HepG2 (cell line): ENCODE measurements around the gene PSEN1. TPM values are rescaled to one million over a fixed set of nuclear protein-coding genes. Genes with fewer than 3 reads are reported as not detected.

Source experiments
- ELF4 ChIP-seq: sonication (generic); formaldehyde crosslinking; IDR thresholded peaks from 2 replicates; pipeline ENCODE4 v1.5.0; 2020; ENCODE audit warnings: missing genetic modification reagents, mild to moderate bottlenecking, moderate library complexity, borderline replicate concordance
- ELK4 ChIP-seq: sonication (generic); formaldehyde crosslinking; IDR thresholded peaks from 2 replicates; pipeline ENCODE4 v1.9.0; 2021; ENCODE audit warnings: missing genetic modification reagents, borderline replicate concordance
- NFYB ChIP-seq: sonication (generic); formaldehyde crosslinking; IDR thresholded peaks from 2 replicates; pipeline ENCODE4 v1.4.0; 2020; ENCODE audit warnings: missing genetic modification reagents
- SP140L ChIP-seq: sonication (generic); formaldehyde crosslinking; IDR thresholded peaks from 2 replicates; pipeline ENCODE4 v1.4.0; 2020; ENCODE audit warnings: missing genetic modification reagents, borderline replicate concordance
- SRSF9 ChIP-seq: fragments of 200-400 bp; formaldehyde crosslinking; IDR thresholded peaks from 2 replicates; pipeline ENCODE4 v1.6.1; 2018; ENCODE audit warnings: borderline replicate concordance, mild to moderate bottlenecking, low read depth, low read length; ENCODE audit not compliant: insufficient read depth, poor library complexity, severe bottlenecking
- TOPORS ChIP-seq: sonication (generic); formaldehyde crosslinking; IDR thresholded peaks from 2 replicates; pipeline ENCODE4 v1.8.0; 2023; ENCODE audit warnings: mild to moderate bottlenecking, missing genetic modification reagents
- XBP1 ChIP-seq: sonication (generic); formaldehyde crosslinking; IDR thresholded peaks from 2 replicates; pipeline ENCODE4 v1.5.0; 2020; ENCODE audit warnings: missing genetic modification reagents
- ZNF281 ChIP-seq: sonication (generic); formaldehyde crosslinking; IDR thresholded peaks from 2 replicates; pipeline ENCODE4 v1.4.0; 2020; ENCODE audit warnings: missing genetic modification reagents, borderline replicate concordance
- ZNF383 ChIP-seq: sonication (generic); formaldehyde crosslinking; IDR thresholded peaks from 2 replicates; pipeline ENCODE4 v1.4.0; 2020; ENCODE audit warnings: missing genetic modification reagents, mild to moderate bottlenecking, borderline replicate concordance
- ZNF766 ChIP-seq: sonication (generic); formaldehyde crosslinking; IDR thresholded peaks from 2 replicates; pipeline ENCODE4 v1.5.0; 2020; ENCODE audit warnings: missing genetic modification reagents, borderline replicate concordance
- ZNF768 ChIP-seq: sonication (generic); formaldehyde crosslinking; IDR thresholded peaks from 2 replicates; pipeline ENCODE4 v1.4.0; 2020; ENCODE audit warnings: missing genetic modification reagents
- ZSCAN21 ChIP-seq: sonication (generic); formaldehyde crosslinking; IDR thresholded peaks from 2 replicates; pipeline ENCODE4 v1.8.0; 2022; ENCODE audit warnings: mild to moderate bottlenecking, missing genetic modification reagents, moderate library complexity, borderline replicate concordance
- ZUFSP ChIP-seq: sonication (generic); formaldehyde crosslinking; IDR thresholded peaks from 2 replicates; pipeline ENCODE4 v1.9.0; 2021; ENCODE audit warnings: missing genetic modification reagents, mild to moderate bottlenecking, borderline replicate concordance
- polyA plus RNA-seq, 8 experiments: library from polyadenylated mRNA; depleted of rRNA in 3 of 8; stranded (reverse) in 7 of 8; unstranded in 1 of 8; fragments of >200 nt; fragmentation: Illumina TruSeq in 4 of 8; extraction: Trizol in 4 of 8; gene quantifications; 2 replicates each; pipeline versions ENCODE4 v1.2.1 to v1.2.3, GENCODE V29; 2011 to 2016; ENCODE audit warnings: low read depth in 4 of 8, missing spikeins in 1 of 8, mixed read lengths in 1 of 8; ENCODE audit not compliant: insufficient read depth in 1 of 8
- total RNA-seq, 5 experiments: library from RNA; depleted of rRNA; stranded (reverse); fragments of >200 nt; fragmentation: Illumina TruSeq; extraction: Trizol; gene quantifications; 2 replicates each; pipeline ENCODE4 v1.2.3, GENCODE V29; 2016; ENCODE audit warnings: low read depth in 1 of 5

The PSEN1 gene
- total and polyA plus RNA-seq, 2 of the 13 experiments (the other 11 are each of a cell fraction or from before 2014, with no cell fraction given): 12.5 to 26.6 TPM

GRCh38 chr14:73136387-73137225, at the start of gene PSEN1 (continued):
- TF ChIP-seq SP140L (CRISPR knock-in tag) (no peak), ELK4 (CRISPR knock-in tag) (no peak), ELF4 (no peak), ZUFSP (CRISPR knock-in tag) (no peak), ZNF766 (CRISPR knock-in tag) (no peak), SRSF9 (no peak), ZNF383 (CRISPR knock-in tag) (no peak), TOPORS (CRISPR knock-in tag) (no peak), ZNF281 (CRISPR knock-in tag) (no peak), ZNF768 (peak; percentile 28; the same call in 1 of the 2 replicates), XBP1 (CRISPR knock-in tag) (no peak), ZSCAN21 (CRISPR knock-in tag) (no peak), NFYB (CRISPR knock-in tag) (no peak; the same call in 1 of the 2 replicates)
